ENCODE data around the gene SPATA17. TPM values are rescaled to one million over a fixed set of nuclear protein-coding genes. Genes with fewer than 3 reads are reported as not detected.

Gene SPATA17
- total RNA-seq, 4 donors from 2014 or later: 0.07 to 0.49 TPM; not detected in 2

- in situ Hi-C loops (cut with MboI; ENCODE audit: low sequenced_read_pairs in 4 of 4): no loop called here
- no peaks in the 10 kb centered on the region for H3K9me3 ChIP-seq
- H3K4me1 ChIP-seq: no peaks in the 10 kb centered on the region
- H3K27ac ChIP-seq: no peak overlapping the region
- ATAC-seq: no peak
- no peak for DNase-seq
- intact Hi-C loops (cut with DNase I; ENCODE audit: low total_unique reads): no loop called here
- TF ChIP-seq POLR2A (IDR thresholded peaks at IDR 0.05): no peak
- TF ChIP-seq, protein P1, sequence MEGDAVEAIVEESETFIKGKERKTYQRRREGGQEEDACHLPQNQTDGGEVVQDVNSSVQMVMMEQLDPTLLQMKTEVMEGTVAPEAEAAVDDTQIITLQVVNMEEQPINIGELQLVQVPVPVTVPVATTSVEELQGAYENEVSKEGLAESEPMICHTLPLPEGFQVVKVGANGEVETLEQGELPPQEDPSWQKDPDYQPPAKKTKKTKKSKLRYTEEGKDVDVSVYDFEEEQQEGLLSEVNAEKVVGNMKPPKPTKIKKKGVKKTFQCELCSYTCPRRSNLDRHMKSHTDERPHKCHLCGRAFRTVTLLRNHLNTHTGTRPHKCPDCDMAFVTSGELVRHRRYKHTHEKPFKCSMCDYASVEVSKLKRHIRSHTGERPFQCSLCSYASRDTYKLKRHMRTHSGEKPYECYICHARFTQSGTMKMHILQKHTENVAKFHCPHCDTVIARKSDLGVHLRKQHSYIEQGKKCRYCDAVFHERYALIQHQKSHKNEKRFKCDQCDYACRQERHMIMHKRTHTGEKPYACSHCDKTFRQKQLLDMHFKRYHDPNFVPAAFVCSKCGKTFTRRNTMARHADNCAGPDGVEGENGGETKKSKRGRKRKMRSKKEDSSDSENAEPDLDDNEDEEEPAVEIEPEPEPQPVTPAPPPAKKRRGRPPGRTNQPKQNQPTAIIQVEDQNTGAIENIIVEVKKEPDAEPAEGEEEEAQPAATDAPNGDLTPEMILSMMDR (IDR thresholded peaks at IDR 0.05 in 4 of 5, conservative IDR thresholded peaks at IDR 0.05 in 1 of 5): no peak
- no peaks in the 10 kb centered on the region for H3K36me3 ChIP-seq
- H3K27me3 ChIP-seq: no peaks in the 10 kb centered on the region
- no peak overlapping the region for H3K4me3 ChIP-seq
Observed at GRCh38 chr1:217896490-217896889, 265.3 kb downstream of the SPATA17 start.

- TF ChIP-seq, protein P1 (IDR thresholded peaks at IDR 0.05 in 4 of 5, conservative IDR thresholded peaks at IDR 0.05 in 1 of 5): no peak
- TF ChIP-seq POLR2A (IDR thresholded peaks at IDR 0.05): no peak
- H3K4me1 ChIP-seq: no peaks in the 10 kb centered on the region
- no peaks in the 10 kb centered on the region for H3K36me3 ChIP-seq
- no peak overlapping the region for H3K27ac ChIP-seq
- intact Hi-C loops (cut with DNase I; ENCODE audit: low total_unique reads): no loop called here
- in situ Hi-C loops (cut with MboI; ENCODE audit: low sequenced_read_pairs in 4 of 4): no loop called here
- ATAC-seq: no peak
- H3K9me3 ChIP-seq: no peaks in the 10 kb centered on the region
- no peaks in the 10 kb centered on the region for H3K27me3 ChIP-seq
- H3K4me3 ChIP-seq: no peak overlapping the region
- no peak for DNase-seq
Observed at GRCh38 chr1:217897100-217897499, 266.0 kb downstream of the SPATA17 start.

GRCh38 chr1:217899614-217900013 lies 268.5 kb downstream of the SPATA17 start:
- no peaks in the 10 kb centered on the region for H3K4me1 ChIP-seq
- H3K4me3 ChIP-seq: no peak overlapping the region
- H3K36me3 ChIP-seq: no peaks in the 10 kb centered on the region
- H3K27me3 ChIP-seq: no peaks in the 10 kb centered on the region
- H3K27ac ChIP-seq: no peak overlapping the region
- TF ChIP-seq POLR2A (IDR thresholded peaks at IDR 0.05): no peak
- TF ChIP-seq, protein P1 (IDR thresholded peaks at IDR 0.05 in 4 of 5, conservative IDR thresholded peaks at IDR 0.05 in 1 of 5): no peak
- intact Hi-C loops (cut with DNase I; ENCODE audit: low total_unique reads) (no loop called here), in situ Hi-C loops (cut with MboI; ENCODE audit: low sequenced_read_pairs in 4 of 4) (no loop called here)
- no peaks in the 10 kb centered on the region for H3K9me3 ChIP-seq
- ATAC-seq: no peak
- no peak for DNase-seq

DNA sequence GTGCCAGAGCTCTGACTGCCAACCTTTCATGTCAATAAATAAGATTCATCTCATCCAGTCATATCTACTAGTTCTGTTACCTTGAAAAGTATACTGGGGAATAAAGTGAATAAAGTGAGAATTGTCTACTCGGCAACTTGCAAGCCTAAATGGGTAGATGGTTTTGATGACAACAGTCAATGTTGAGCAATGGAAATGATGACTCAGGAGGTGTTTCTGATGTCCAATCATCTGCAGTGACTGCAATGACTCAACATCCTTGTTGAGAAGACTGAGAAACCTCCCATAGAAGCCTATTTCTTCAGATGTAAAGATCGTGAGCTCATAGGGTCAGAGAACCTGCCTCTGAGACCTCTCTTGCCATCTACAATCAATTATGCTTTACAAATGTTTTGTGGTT lies 276.4 kb downstream of the SPATA17 start:
- ATAC-seq: no peak
- intact Hi-C loops (cut with DNase I; ENCODE audit: low total_unique reads): no loop called here

GRCh38 chr1:217910203-217910602 lies 279.1 kb downstream of the SPATA17 start:
- intact Hi-C loops (cut with DNase I; ENCODE audit: low total_unique reads) (no loop called here), in situ Hi-C loops (cut with MboI; ENCODE audit: low sequenced_read_pairs in 4 of 4) (no loop called here)
- ATAC-seq (no peak), DNase-seq (no peak)
- Histone ChIP-seq H3K4me1 (no peaks in the 10 kb centered on the region), H3K4me3 (no peak overlapping the region), H3K9me3 (no peaks in the 10 kb centered on the region), H3K27me3 (no peaks in the 10 kb centered on the region), H3K27ac (no peak overlapping the region), H3K36me3 (no peaks in the 10 kb centered on the region)
- TF ChIP-seq, protein P1 (IDR thresholded peaks at IDR 0.05 in 4 of 5, conservative IDR thresholded peaks at IDR 0.05 in 1 of 5): no peak
- no peak for TF ChIP-seq POLR2A (IDR thresholded peaks at IDR 0.05)

More for the DNA sequence above, 276.4 kb downstream of the SPATA17 start:
- no peak for DNase-seq
- Histone ChIP-seq H3K4me3 (no peak overlapping the region), H3K36me3 (no peaks in the 10 kb centered on the region), H3K9me3 (no peaks in the 10 kb centered on the region), H3K4me1 (no peaks in the 10 kb centered on the region), H3K27ac (no peak overlapping the region), H3K27me3 (no peaks in the 10 kb centered on the region)
- TF ChIP-seq, protein P1 (IDR thresholded peaks at IDR 0.05 in 4 of 5, conservative IDR thresholded peaks at IDR 0.05 in 1 of 5): no peak
- in situ Hi-C loops (cut with MboI; ENCODE audit: low sequenced_read_pairs in 4 of 4): no loop called here
